GM19438 (cell line): ENCODE measurements around the gene HOXB7.

Experiments used
- ATAC-seq: cut with Tn5 transposase; IDR thresholded peaks from one replicate; pipeline ENCODE4 v1.9.1; 2021; ENCODE audit warnings: low read depth; ENCODE audit not compliant: unreplicated experiment

The HOXB7 gene

GRCh38 chr17:48610282-48611211 lies at the start of gene HOXB7:
Gene HOXB7, minus strand, starts transcription at chr17:48611017. Its CDS starts 99 bp downstream, at chr17:48610918.
- ATAC-seq = peak; percentile 43

DNA sequence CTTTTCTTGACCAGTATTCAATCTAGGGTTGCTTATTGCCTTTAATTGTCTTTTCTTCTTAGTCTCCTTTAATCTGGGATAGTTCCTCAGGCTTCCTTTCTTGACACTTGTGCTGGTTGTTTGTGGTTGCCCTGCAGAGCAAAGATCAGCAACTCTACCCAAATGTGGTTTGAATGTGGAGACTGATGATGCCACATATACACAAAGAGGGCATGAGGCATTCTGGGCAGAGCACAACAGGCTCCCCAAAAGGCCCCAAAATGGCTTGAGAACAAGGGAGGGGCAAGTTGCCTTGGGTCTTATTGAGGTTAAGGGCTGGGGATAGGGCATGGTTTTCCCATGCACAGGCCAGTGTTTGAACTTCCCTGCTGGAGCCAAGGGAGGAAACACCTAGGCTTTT lies 45.1 kb upstream of the HOXB7 start:
- no peak for ATAC-seq

DNA sequence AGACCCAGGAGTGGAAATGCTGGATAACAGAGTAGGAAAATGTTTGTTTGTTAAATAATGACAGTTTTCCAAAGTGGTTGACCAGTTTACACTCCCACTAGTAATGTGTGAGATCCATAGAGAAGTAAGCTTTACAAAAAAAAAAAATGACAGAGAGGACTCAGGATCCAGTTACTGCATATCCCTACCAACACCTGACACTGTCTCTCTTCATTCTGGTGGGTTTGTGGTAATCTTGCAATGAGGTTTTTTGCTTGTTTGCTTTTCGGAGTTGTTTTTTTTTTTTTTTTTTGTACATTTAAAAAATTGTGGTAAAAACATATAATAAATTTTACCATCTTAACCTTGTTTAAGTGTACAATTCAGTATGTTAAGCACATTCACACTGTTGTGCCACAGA lies 38.9 kb upstream of the HOXB7 start:
- no peak for ATAC-seq

- no peak for ATAC-seq
Measured at GRCh38 chr17:48647963-48648245, 37.1 kb upstream of the HOXB7 start.

DNA sequence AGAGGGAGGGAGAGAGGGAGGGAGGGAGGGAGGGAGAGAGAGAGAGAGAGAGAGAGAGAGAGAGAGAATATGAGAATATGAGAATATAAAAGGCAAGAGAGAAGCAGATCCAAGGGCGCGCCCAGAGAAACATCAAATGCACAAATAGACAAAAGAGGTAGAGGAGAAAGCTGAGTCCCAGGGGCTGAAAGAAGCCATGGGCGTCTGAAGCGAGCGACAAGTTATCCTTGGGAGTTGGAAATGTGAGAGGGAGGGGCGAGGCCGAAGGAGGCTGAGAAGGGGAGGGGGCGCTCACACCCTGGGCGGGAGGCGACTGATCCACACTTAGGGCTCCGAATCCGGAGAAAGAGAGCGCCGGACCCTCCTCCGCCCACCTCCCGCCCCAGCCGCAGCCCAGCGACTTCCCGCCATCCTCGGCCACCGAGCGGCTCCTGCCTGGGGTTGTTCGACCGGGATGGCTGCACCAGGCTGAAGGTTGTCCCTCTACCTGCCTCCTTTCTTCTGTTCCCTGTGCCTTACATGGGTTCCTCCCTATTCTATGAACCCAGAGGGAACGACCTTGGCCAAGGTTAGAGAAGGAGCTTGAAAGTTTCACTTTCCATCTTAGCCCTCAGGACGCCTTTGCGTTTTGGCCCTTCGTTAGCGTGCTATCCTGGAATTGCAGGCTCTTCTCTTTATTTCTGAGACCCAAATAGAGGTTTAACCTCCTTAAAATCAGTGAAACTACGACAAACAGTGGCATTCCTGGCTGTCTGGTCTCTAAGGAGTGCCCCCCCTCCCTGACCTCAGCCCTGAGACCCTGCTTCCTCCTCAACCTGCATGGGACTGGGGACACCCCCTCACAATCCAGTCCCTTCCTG lies 36.5 kb upstream of the HOXB7 start:
- no peak for ATAC-seq

DNA sequence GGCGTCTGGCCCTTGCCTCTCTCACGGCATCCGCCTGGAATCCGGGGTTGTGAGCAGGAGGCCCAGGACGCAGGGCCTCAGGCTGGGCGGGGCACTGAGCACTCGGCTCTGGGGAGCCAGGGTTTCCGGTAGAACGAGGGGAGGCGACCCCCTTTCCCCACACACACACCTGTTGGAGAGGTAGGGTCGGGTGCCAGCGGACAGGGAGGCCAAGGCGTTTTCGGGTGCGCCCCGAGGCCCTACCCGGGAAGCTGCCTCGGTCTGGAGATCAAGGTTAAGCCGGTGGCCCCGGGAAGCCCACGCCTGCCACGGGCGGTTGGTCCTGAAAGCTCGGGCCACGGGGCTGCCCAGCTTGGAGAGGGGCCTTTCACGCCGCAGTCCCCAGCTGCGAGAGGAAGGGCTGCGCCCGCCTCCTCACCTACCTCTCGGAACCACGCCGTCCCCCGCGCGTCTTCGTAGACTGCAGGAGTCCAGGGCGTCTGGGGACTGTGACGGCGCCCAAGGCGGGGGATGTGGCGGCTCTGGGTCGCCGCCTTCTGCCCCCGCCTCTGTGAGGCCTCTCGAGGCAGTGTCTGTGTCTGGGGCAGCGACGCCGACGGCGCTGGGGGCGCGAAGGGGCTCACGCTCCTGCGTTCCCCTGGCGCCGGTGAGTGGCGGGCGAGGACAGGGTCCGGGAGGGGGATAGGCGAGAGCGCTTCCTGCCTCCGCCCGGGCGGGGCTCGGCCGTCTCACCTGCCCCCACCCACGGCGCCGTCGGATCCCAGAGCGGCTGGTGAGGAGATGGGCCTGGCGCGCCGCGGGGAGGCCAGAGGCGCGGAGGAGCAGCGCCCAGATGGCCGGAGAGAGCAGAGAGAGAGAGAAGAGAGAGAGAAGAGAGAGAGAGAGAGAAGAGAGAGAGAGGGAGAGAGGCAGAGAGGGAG lies 35.6 kb upstream of the HOXB7 start:
- ATAC-seq = no peak

GRCh38 chr17:48645639-48646182 lies 34.9 kb upstream of the HOXB7 start:
- ATAC-seq = no peak

GRCh38 chr17:48644910-48645557 lies 34.2 kb upstream of the HOXB7 start:
- ATAC-seq = no peak

DNA sequence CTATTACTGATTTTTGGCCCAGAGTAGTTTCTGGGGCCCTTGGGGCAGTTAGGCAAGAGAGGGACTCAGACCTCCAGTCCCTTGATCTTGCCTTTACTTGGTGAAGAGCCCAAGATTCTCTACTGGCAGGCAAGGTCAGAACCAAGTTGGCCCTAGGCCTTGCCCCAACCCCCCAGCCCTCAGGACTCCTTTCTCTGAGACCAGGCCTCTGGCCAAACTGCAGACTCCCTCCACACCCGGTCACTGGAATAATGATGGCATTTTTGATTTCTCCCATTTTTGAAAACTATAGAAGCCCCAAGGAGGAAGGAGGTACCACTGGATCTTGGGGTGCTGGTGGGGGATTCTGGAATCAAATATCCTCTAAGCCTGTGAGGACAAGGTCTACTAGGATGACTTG lies 33.3 kb upstream of the HOXB7 start:
- no peak for ATAC-seq

GRCh38 chr17:48643697-48644012 lies 32.8 kb upstream of the HOXB7 start:
- no peak for ATAC-seq

DNA sequence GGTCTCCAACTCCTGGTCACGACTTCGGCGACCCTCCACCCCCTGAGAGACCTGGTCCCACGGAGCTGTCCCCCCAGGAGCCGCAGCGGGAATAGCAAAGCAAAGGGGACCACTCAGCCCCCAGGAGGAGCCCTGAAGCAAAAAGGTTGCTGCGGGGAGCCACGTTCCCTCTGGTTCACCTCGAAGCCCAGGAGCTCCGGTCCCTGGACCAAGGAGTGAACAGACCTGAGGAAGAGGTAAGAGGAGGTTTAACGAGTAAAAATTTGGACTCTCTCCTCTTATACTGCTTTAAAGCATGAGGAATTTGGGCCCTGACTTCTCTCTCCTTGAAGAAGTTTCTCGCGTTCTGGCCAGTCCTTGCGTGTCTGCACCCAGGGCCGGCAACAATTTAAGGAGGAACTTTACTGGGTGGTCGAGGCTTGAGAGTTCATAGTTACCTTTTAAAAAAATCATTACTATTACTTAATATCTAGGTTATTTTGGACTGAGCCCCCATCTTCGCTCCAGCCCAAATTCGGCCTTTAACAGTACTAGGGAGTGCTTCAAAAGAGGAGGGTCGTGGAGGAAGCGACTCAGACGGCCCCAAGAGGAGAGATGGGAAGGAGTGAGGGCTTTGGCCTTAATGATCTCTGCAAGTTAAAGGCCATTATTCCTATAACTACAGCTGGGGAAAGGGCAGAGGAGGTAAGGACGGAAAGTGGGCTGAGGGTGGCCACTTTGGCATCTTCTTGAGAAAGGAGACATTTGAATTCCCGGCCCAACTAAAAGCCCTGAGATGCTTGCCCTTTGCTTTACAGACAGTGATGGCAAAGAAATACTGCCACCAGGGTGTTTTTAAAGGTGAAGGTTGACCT lies 32.3 kb upstream of the HOXB7 start:
- no peak for ATAC-seq

GRCh38 chr17:48642059-48642842 lies 31.4 kb upstream of the HOXB7 start:
- ATAC-seq = no peak

DNA sequence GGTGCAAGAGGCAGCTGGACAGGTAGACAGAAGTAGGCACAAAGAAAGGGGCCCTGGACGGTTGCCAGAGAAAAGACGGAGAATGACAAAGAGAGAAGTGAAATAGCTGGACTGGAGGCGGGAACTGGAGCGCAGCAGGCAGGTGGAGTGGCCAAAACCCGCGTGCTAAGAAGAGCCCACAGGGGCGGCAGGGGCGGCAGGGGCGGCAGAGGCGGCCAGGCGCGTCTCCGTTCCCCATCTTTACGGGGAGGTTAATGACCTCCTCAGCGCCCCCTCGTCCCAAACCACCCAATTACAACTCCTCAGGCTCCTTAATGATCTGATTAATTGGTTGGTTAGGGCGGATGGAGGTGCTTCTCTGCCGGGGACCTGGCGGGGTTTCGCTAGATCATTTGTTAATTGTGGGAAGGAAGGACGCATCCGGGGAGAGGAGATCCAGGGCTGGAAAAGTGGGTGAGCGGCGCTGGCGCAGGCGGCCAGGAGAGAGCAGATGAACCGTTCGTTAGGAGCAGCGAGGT lies 30.8 kb upstream of the HOXB7 start:
- no peak for ATAC-seq

- no peak for ATAC-seq
Measured at GRCh38 chr17:48640858-48641180, 30.0 kb upstream of the HOXB7 start.

DNA sequence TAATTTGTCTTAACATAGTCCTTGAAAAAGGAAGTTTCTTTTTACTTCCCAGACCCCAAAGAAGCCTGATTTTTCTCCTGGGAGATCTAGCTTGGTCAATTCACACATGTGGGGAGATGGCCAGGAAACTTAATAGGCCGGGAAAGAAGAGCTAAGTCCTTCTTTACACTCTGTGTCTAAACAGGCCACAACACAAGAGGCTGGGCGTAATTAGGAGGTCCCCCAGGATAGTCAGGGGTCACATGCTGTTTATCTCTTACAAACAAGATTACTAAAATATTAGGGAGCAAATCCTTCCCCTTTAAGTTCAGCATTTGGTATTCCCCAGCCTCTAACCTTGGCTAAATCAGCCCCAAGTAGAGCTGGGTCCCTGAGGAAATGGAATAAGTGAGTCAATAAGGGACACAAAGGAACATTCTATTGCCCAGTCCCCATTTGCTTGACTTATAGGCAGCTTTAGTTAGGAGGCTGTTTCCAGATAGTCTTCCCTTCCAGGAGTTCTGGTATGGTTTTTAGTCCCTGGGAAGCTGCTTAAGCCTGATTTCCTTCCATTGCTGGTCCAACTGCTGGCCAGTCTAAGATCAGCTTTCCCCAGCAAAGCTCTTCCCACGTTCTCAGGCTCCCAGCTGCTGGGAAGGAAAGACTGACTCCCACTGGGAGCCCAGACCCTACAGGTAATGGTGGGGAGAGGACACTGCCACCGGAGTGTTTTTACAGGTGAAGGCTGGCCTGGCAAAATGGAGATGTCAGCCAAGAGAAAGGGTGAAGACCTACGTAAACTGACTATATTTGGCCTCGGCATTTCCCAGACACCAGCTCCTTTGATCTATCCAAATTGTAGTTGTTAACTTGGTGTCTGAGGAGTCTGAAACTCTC lies 29.4 kb upstream of the HOXB7 start:
- ATAC-seq = no peak

DNA sequence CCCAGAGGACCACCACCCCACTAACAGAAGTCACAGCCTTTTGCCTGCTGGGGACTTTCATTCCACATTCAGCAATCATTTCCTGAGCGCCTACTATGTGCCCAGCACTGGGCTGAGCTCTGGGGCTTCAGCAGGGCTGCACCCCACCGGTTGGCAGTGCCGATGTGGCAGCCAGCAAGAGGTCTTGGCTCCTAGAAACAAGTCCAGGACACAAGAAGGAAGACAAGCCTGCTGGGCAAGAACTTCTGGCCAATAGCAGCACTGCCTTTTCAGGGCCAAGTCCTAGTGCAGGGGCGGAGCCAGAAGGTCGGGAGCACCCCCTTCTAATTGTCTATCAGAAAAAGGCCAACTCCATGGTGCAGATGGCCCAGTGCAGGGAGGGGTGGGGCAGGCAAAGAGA lies 28.3 kb upstream of the HOXB7 start:
- ATAC-seq = no peak
